ENCODE data around the gene DENND1A.

DNA sequence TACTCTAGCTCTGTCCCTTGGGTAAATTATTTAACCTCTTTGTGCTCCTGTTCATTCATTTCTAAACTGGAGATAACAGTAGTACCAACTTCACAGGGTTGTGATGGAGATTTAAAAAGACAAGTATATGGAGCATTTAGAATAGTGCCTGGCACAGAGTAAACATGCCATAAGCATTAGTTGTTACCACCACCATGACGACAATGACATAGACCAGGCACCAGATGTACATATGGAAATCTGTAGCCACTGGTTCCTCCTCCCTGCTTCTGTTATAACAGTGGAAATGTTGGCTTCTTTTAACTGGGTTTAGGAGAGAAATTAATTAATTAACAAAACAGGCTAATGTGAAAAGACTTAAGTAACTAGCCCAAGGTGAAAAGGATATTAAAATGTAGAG, 217.5 kb downstream of the DENND1A start:
- TF ChIP-seq ELK1 (IDR thresholded peaks at IDR 0.05; ENCODE audit: low read depth, low read length) (no peak), REST (IDR thresholded peaks at IDR 0.05) (no peak), SMC3 (IDR thresholded peaks at IDR 0.05) (no peak), HMGXB4 (CRISPR knock-in tag; IDR thresholded peaks at IDR 0.05; ENCODE audit: borderline replicate concordance) (no peak), NR3C1 (IDR thresholded peaks at IDR 0.05) (no peak), HOXB13 (CRISPR knock-in tag; IDR thresholded peaks at IDR 0.05; ENCODE audit: low read depth) (no peak), FOSB (CRISPR knock-in tag; IDR thresholded peaks at IDR 0.05) (no peak), CHD2 (IDR thresholded peaks at IDR 0.05; ENCODE audit: low read length, partially characterized antibody) (no peak)
- TF ChIP-seq, protein P1, sequence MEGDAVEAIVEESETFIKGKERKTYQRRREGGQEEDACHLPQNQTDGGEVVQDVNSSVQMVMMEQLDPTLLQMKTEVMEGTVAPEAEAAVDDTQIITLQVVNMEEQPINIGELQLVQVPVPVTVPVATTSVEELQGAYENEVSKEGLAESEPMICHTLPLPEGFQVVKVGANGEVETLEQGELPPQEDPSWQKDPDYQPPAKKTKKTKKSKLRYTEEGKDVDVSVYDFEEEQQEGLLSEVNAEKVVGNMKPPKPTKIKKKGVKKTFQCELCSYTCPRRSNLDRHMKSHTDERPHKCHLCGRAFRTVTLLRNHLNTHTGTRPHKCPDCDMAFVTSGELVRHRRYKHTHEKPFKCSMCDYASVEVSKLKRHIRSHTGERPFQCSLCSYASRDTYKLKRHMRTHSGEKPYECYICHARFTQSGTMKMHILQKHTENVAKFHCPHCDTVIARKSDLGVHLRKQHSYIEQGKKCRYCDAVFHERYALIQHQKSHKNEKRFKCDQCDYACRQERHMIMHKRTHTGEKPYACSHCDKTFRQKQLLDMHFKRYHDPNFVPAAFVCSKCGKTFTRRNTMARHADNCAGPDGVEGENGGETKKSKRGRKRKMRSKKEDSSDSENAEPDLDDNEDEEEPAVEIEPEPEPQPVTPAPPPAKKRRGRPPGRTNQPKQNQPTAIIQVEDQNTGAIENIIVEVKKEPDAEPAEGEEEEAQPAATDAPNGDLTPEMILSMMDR (IDR thresholded peaks at IDR 0.05), result no peak
- TF ChIP-seq, protein P2, sequence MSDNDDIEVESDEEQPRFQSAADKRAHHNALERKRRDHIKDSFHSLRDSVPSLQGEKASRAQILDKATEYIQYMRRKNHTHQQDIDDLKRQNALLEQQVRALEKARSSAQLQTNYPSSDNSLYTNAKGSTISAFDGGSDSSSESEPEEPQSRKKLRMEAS (IDR thresholded peaks at IDR 0.05), result no peak
